HepG2 (cell line): Measurements from ENCODE around the gene RHD. TPM values are rescaled to one million over a fixed set of nuclear protein-coding genes. Genes with fewer than 3 reads are reported as not detected.
A peak's percentile ranks its signal among the peaks of the same experiment; 100 is the strongest.

Experiments used
- ARNTL ChIP-seq: sonication (generic); formaldehyde crosslinking; IDR thresholded peaks from 2 replicates; pipeline ENCODE4 v1.4.0; 2020; ENCODE audit warnings: mild to moderate bottlenecking, missing genetic modification reagents
- FOXA3 ChIP-seq: IDR thresholded peaks from 2 replicates; pipeline ENCODE4 v1.6.1; 2016; ENCODE audit warnings: missing genetic modification reagents, missing compliant biosample characterization
- KLF9 ChIP-seq: IDR thresholded peaks from 2 replicates; pipeline ENCODE4 v1.6.1; 2016; ENCODE audit warnings: low read depth
- SRY ChIP-seq: sonication (generic); formaldehyde crosslinking; IDR thresholded peaks from 2 replicates; pipeline ENCODE4 v1.8.0; 2022; ENCODE audit warnings: mild to moderate bottlenecking, missing genetic modification reagents
- U2AF1 ChIP-seq: fragments of 200-400 bp; formaldehyde crosslinking; optimal IDR thresholded peaks from 2 replicates; pipeline ENCODE3; 2017; ENCODE audit warnings: mild to moderate bottlenecking, low read depth, low read length
- ZBTB38 ChIP-seq: sonication (generic); formaldehyde crosslinking; IDR thresholded peaks from 2 replicates; pipeline ENCODE4 v1.5.1; 2020; ENCODE audit warnings: mild to moderate bottlenecking, missing genetic modification reagents
- ZBTB7B ChIP-seq: sonication (generic); formaldehyde crosslinking; IDR thresholded peaks from 2 replicates; pipeline ENCODE4 v1.4.0; 2020; ENCODE audit warnings: missing genetic modification reagents
- ZKSCAN8 ChIP-seq: IDR thresholded peaks from 2 replicates; pipeline ENCODE4 v1.6.1; 2016; ENCODE audit warnings: borderline replicate concordance, missing genetic modification reagents, missing compliant biosample characterization
- ZNF20 ChIP-seq: sonication (generic); formaldehyde crosslinking; IDR thresholded peaks from 2 replicates; pipeline ENCODE4 v1.4.0; 2020; ENCODE audit warnings: mild to moderate bottlenecking, moderate library complexity, missing genetic modification reagents
- ZNF558 ChIP-seq: sonication (generic); formaldehyde crosslinking; IDR thresholded peaks from 2 replicates; pipeline ENCODE4 v1.9.0; 2022; ENCODE audit warnings: mild to moderate bottlenecking, missing genetic modification reagents, borderline replicate concordance
- ZSCAN30 ChIP-seq: sonication (generic); formaldehyde crosslinking; IDR thresholded peaks from 2 replicates; pipeline ENCODE4 v1.5.0; 2020; ENCODE audit warnings: mild to moderate bottlenecking, missing genetic modification reagents
- polyA plus RNA-seq, 8 experiments: library from polyadenylated mRNA; depleted of rRNA in 3 of 8; stranded (reverse) in 7 of 8; unstranded in 1 of 8; fragments of >200 nt; fragmentation: Illumina TruSeq in 4 of 8; extraction: Trizol in 4 of 8; gene quantifications; 2 replicates each; pipeline versions ENCODE4 v1.2.1 to v1.2.3, GENCODE V29; 2011 to 2016; ENCODE audit warnings: low read depth in 4 of 8, missing spikeins in 1 of 8, mixed read lengths in 1 of 8; ENCODE audit not compliant: insufficient read depth in 1 of 8
- total RNA-seq, 5 experiments: library from RNA; depleted of rRNA; stranded (reverse); fragments of >200 nt; fragmentation: Illumina TruSeq; extraction: Trizol; gene quantifications; 2 replicates each; pipeline ENCODE4 v1.2.3, GENCODE V29; 2016; ENCODE audit warnings: low read depth in 1 of 5
- TF ChIP-seq, protein P1 (sequence below): sonication (generic); formaldehyde crosslinking; IDR thresholded peaks from 2 replicates; pipeline ENCODE4 v1.5.0; 2020; ENCODE audit warnings: mild to moderate bottlenecking, missing genetic modification reagents, borderline replicate concordance
- TF ChIP-seq, protein P2 (sequence below): sonication (generic); formaldehyde crosslinking; IDR thresholded peaks from 2 replicates; pipeline ENCODE4 v1.4.0; 2020; ENCODE audit warnings: mild to moderate bottlenecking, missing genetic modification reagents
- TF ChIP-seq, protein P3 (sequence below): sonication (generic); formaldehyde crosslinking; IDR thresholded peaks from 2 replicates; pipeline ENCODE4 v1.5.1; 2020; ENCODE audit warnings: missing genetic modification reagents, mild to moderate bottlenecking, borderline replicate concordance
- TF ChIP-seq, protein P4 (sequence below): sonication (generic); formaldehyde crosslinking; IDR thresholded peaks from 2 replicates; pipeline ENCODE4 v1.4.0; 2020; ENCODE audit warnings: missing genetic modification reagents

RHD gene
- total and polyA plus RNA-seq, 2 of the 13 experiments (the other 11 are each of a cell fraction or from before 2014, with no cell fraction given) = not detected

DNA sequence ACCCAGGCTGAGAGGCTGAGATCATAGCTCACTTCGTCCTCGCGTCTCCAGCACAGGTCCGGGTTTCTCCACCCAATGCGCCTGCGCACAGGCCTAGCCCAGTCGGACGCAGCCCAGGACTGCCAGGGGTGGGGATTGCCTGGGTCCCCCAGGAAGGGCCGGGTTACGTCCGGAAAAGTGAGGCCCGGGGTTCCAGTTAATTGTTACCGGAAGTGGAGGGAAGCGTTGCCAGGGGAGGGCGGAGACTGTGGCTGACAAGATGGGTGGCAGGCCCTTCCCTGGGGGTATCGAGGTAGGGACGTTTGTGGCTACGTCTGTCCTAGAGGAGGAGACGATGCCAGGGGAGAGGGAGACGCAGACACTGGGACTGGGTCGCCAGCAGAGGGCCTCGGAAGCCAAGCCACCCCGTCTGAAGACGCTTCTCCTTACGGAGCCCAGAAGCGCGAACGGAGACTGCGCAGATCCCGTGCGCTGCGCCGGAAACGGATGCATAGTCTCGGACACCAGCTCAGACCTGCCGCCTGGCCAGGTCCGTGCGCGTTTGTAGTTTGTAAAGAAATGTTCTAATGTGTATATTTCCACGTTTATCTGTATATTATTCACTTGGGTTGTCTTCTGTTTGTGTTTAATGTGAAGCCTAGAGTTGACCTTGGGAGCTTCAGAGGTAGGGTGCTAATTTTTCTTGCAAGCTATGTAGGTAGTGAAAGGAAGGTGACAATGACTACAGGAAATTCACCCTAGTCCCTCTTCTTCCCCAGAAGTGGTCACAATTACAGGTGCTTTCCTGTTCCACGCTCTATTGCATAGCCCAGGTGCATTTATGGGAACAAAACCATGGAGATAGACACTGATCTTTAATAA, 32.4 kb upstream of the RHD start (continued):
- TF ChIP-seq, protein P1, sequence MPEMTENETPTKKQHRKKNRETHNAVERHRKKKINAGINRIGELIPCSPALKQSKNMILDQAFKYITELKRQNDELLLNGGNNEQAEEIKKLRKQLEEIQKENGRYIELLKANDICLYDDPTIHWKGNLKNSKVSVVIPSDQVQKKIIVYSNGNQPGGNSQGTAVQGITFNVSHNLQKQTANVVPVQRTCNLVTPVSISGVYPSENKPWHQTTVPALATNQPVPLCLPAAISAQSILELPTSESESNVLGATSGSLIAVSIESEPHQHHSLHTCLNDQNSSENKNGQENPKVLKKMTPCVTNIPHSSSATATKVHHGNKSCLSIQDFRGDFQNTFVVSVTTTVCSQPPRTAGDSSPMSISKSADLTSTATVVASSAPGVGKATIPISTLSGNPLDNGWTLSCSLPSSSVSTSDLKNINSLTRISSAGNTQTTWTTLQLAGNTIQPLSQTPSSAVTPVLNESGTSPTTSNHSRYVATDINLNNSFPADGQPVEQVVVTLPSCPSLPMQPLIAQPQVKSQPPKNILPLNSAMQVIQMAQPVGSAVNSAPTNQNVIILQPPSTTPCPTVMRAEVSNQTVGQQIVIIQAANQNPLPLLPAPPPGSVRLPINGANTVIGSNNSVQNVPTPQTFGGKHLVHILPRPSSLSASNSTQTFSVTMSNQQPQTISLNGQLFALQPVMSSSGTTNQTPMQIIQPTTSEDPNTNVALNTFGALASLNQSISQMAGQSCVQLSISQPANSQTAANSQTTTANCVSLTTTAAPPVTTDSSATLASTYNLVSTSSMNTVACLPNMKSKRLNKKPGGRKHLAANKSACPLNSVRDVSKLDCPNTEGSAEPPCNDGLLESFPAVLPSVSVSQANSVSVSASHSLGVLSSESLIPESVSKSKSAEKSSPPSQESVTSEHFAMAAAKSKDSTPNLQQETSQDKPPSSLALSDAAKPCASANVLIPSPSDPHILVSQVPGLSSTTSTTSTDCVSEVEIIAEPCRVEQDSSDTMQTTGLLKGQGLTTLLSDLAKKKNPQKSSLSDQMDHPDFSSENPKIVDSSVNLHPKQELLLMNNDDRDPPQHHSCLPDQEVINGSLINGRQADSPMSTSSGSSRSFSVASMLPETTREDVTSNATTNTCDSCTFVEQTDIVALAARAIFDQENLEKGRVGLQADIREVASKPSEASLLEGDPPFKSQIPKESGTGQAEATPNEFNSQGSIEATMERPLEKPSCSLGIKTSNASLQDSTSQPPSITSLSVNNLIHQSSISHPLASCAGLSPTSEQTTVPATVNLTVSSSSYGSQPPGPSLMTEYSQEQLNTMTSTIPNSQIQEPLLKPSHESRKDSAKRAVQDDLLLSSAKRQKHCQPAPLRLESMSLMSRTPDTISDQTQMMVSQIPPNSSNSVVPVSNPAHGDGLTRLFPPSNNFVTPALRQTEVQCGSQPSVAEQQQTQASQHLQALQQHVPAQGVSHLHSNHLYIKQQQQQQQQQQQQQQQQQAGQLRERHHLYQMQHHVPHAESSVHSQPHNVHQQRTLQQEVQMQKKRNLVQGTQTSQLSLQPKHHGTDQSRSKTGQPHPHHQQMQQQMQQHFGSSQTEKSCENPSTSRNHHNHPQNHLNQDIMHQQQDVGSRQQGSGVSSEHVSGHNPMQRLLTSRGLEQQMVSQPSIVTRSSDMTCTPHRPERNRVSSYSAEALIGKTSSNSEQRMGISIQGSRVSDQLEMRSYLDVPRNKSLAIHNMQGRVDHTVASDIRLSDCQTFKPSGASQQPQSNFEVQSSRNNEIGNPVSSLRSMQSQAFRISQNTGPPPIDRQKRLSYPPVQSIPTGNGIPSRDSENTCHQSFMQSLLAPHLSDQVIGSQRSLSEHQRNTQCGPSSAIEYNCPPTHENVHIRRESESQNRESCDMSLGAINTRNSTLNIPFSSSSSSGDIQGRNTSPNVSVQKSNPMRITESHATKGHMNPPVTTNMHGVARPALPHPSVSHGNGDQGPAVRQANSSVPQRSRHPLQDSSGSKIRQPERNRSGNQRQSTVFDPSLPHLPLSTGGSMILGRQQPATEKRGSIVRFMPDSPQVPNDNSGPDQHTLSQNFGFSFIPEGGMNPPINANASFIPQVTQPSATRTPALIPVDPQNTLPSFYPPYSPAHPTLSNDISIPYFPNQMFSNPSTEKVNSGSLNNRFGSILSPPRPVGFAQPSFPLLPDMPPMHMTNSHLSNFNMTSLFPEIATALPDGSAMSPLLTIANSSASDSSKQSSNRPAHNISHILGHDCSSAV (CRISPR knock-in tag) = no peak
- TF ChIP-seq, protein P2, sequence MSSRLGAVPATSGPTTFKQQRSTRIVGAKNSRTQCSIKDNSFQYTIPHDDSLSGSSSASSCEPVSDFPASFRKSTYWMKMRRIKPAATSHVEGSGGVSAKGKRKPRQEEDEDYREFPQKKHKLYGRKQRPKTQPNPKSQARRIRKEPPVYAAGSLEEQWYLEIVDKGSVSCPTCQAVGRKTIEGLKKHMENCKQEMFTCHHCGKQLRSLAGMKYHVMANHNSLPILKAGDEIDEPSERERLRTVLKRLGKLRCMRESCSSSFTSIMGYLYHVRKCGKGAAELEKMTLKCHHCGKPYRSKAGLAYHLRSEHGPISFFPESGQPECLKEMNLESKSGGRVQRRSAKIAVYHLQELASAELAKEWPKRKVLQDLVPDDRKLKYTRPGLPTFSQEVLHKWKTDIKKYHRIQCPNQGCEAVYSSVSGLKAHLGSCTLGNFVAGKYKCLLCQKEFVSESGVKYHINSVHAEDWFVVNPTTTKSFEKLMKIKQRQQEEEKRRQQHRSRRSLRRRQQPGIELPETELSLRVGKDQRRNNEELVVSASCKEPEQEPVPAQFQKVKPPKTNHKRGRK (CRISPR knock-in tag) = no peak
- TF ChIP-seq ZSCAN30 (no peak), ZNF20 (CRISPR knock-in tag) (no peak), ZBTB7B (CRISPR knock-in tag) (peak; percentile 60), ZKSCAN8 (CRISPR knock-in tag) (no peak; the same call in 1 of the 2 replicates), ZNF558 (CRISPR knock-in tag) (no peak), ARNTL (CRISPR knock-in tag) (no peak), U2AF1 (peak; percentile 71), ZBTB38 (CRISPR knock-in tag) (0 out of 2 replicates have a peak, but pooled peaks have one; percentile 22), SRY (CRISPR knock-in tag) (0 out of 2 replicates have a peak, but pooled peaks have one; percentile 23), KLF9 (CRISPR knock-in tag) (no peak), FOXA3 (peak; percentile 48)
- TF ChIP-seq, protein P3, sequence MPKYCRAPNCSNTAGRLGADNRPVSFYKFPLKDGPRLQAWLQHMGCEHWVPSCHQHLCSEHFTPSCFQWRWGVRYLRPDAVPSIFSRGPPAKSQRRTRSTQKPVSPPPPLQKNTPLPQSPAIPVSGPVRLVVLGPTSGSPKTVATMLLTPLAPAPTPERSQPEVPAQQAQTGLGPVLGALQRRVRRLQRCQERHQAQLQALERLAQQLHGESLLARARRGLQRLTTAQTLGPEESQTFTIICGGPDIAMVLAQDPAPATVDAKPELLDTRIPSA (CRISPR knock-in tag) = no peak
- TF ChIP-seq, protein P4, sequence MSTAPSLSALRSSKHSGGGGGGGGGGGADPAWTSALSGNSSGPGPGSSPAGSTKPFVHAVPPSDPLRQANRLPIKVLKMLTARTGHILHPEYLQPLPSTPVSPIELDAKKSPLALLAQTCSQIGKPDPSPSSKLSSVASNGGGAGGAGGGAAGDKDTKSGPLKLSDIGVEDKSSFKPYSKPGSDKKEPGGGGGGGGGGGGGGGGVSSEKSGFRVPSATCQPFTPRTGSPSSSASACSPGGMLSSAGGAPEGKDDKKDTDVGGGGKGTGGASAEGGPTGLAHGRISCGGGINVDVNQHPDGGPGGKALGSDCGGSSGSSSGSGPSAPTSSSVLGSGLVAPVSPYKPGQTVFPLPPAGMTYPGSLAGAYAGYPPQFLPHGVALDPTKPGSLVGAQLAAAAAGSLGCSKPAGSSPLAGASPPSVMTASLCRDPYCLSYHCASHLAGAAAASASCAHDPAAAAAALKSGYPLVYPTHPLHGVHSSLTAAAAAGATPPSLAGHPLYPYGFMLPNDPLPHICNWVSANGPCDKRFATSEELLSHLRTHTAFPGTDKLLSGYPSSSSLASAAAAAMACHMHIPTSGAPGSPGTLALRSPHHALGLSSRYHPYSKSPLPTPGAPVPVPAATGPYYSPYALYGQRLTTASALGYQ (CRISPR knock-in tag) = no peak
